Endothelial cell of umbilical vein (primary cell): ENCODE results near the gene WLS. TPM values are rescaled to one million over a fixed set of nuclear protein-coding genes. Genes with fewer than 3 reads are reported as not detected.

Source experiments
- BruUV-seq: library from RNA; stranded (reverse); fragments of 400-500 nt; replicated peaks from 2 replicates; lab custom pipeline; 2021; lab: Mats Ljungman, UMichigan
- CTCF ChIA-PET: fragments of 300-600, 350-600 bp; sonication (Branson Sonifier 250); formaldehyde crosslinking; loops from one replicate; lab custom pipeline; 2021; ENCODE audit warnings: antibody characterized with exemption, inconsistent platforms; lab: Charles Lee
- POLR2A ChIA-PET: fragments of 300-600, 350-600 bp; sonication (Branson Sonifier 250); formaldehyde crosslinking; loops from one replicate; lab custom pipeline; 2021; ENCODE audit warnings: antibody characterized with exemption, inconsistent platforms; lab: Charles Lee
- DNase-seq: peaks from one replicate; pipeline ENCODE4 v3.0.0-alpha.2; 2011; ENCODE audit warnings: low read depth, low spot score
- FAIRE-seq: peaks from 2 replicates; lab custom pipeline; 2011; peaks lifted over from hg19 to GRCh38; lab: Jason Lieb, UNC
- H2AFZ ChIP-seq: 2 replicates; pipeline ENCODE4 v1.6.0; 2012; ENCODE audit warnings: low read depth, low read length, control low read depth, inconsistent platforms
- H3K27ac ChIP-seq: 2 replicates; pipeline ENCODE4 v1.5.1; 2011; ENCODE audit warnings: low read depth, mild to moderate bottlenecking, control low read depth, low read length, moderate library complexity; ENCODE audit not compliant: insufficient read depth
- H3K27me3 ChIP-seq, 2 experiments: 2 replicates each; pipeline versions ENCODE4 v1.6.0 to v1.6.1; 2011; ENCODE audit warnings: low read length in 2 of 2, mixed read lengths in 1 of 2; ENCODE audit not compliant: control insufficient read depth in 2 of 2, insufficient read depth in 2 of 2
- H3K36me3 ChIP-seq, 2 experiments: 2 replicates in 1 of 2; 3 replicates in 1 of 2; pipeline ENCODE4 v1.5.1; 2011; ENCODE audit warnings: low read length in 2 of 2, mild to moderate bottlenecking in 1 of 2, moderate library complexity in 1 of 2; ENCODE audit not compliant: control insufficient read depth in 2 of 2, insufficient read depth in 2 of 2; ENCODE audit errors: extremely low read depth in 1 of 2
- H3K4me1 ChIP-seq: 3 replicates; pipeline ENCODE4 v1.5.1; 2011; ENCODE audit warnings: mild to moderate bottlenecking, low read length; ENCODE audit not compliant: control insufficient read depth, insufficient read depth; ENCODE audit errors: extremely low read depth
- H3K4me2 ChIP-seq: 2 replicates; pipeline ENCODE4 v1.6.1; 2011; ENCODE audit warnings: low read length, control low read depth, mixed read lengths; ENCODE audit not compliant: insufficient read depth
- H3K4me3 ChIP-seq, 3 experiments: fragments of 200-600 bp in 1 of 3; sonication (generic), shearing (Covaris generic) in 1 of 3; replicated peaks in 1 of 3; 2 replicates each; pipeline ENCODE4 v1.5.1; 2011 to 2016; ENCODE audit warnings: control low read depth in 3 of 3, low read length in 3 of 3, mild to moderate bottlenecking in 2 of 3, inconsistent platforms in 1 of 3, low read depth in 1 of 3, moderate library complexity in 1 of 3; ENCODE audit not compliant: insufficient read depth in 1 of 3
- H3K79me2 ChIP-seq: 2 replicates; pipeline ENCODE4 v1.6.0; 2012; ENCODE audit warnings: low read length, inconsistent platforms; ENCODE audit not compliant: control insufficient read depth, insufficient read depth
- H3K9ac ChIP-seq: replicated peaks from 2 replicates; pipeline ENCODE3; 2011; ENCODE audit warnings: low read length, control low read depth; ENCODE audit not compliant: insufficient read depth; ENCODE audit errors: extremely low read depth
- H3K9me1 ChIP-seq: replicated peaks from 3 replicates; pipeline ENCODE4 v1.6.0; 2011; ENCODE audit warnings: mild to moderate bottlenecking, low read length; ENCODE audit not compliant: control insufficient read depth, insufficient read depth; ENCODE audit errors: extremely low read depth
- H3K9me3 ChIP-seq: replicated peaks from 2 replicates; pipeline ENCODE4 v1.5.1; 2012; ENCODE audit warnings: low read length, inconsistent platforms; ENCODE audit not compliant: control insufficient read depth, insufficient read depth
- H4K20me1 ChIP-seq: replicated peaks from 2 replicates; pipeline ENCODE3; 2011; ENCODE audit warnings: mild to moderate bottlenecking, low read length; ENCODE audit not compliant: control insufficient read depth, insufficient read depth; ENCODE audit errors: extremely low read depth
- CTCF ChIP-seq, 2 donors: IDR thresholded peaks; 1 replicate in 1 of 2; 2 replicates in 1 of 2; pipeline ENCODE4 v1.5.1; 2011; ENCODE audit warnings: low read length in 2 of 2, mild to moderate bottlenecking in 2 of 2, moderate library complexity in 2 of 2, control low read depth in 1 of 2, inconsistent platforms in 1 of 2, low read depth in 1 of 2; ENCODE audit not compliant: insufficient read depth in 1 of 2; ENCODE audit errors: extremely low read depth in 1 of 2
- EZH2 ChIP-seq: IDR thresholded peaks from 2 replicates; pipeline ENCODE4 v1.6.1; 2012; ENCODE audit warnings: borderline replicate concordance, low read depth, mild to moderate bottlenecking, moderate library complexity, low read length, inconsistent platforms; ENCODE audit not compliant: severe bottlenecking
- FOS ChIP-seq: IDR thresholded peaks from 2 replicates; pipeline ENCODE4 v1.6.1; 2011; ENCODE audit warnings: mild to moderate bottlenecking, low read length, moderate library complexity, borderline replicate concordance; ENCODE audit not compliant: insufficient read depth
- MAX ChIP-seq: IDR thresholded peaks from 2 replicates; pipeline ENCODE4 v1.6.1; 2011; ENCODE audit not compliant: insufficient read depth, insufficient read length
- POLR2A ChIP-seq: IDR thresholded peaks from 2 replicates; pipeline ENCODE4 v1.6.1; 2012; ENCODE audit warnings: low read depth, mild to moderate bottlenecking, control low read depth, low read length
- POLR2AphosphoS5 ChIP-seq: IDR thresholded peaks from 2 replicates; pipeline ENCODE4 v1.6.1; 2012; ENCODE audit warnings: low read depth, mild to moderate bottlenecking, control low read depth, low read length, moderate library complexity; ENCODE audit not compliant: insufficient read depth
- dilution Hi-C: fragments of 300-500 bp; cut with MboI; formaldehyde crosslinking; loops from one replicate; pipeline ENCODE4 v1.15.0; 2019; ENCODE audit warnings: low sequenced_read_pairs; ENCODE audit not compliant: extremely low pct_ligation_motif_present
- intact Hi-C: fragments of 100-400 bp; cut with micrococcal nuclease; formaldehyde crosslinking; loops from one replicate; pipeline ENCODE4 v1.10.0; 2022
- polyA plus RNA-seq, 4 experiments: library from polyadenylated mRNA; depleted of rRNA in 3 of 4; stranded (reverse) in 3 of 4; unstranded in 1 of 4; fragments of >200 nt; gene quantifications; 2 replicates each; pipeline versions ENCODE4 v1.2.1 to v1.2.3, GENCODE V29; 2011 to 2012; ENCODE audit warnings: missing spikeins in 1 of 4
- total RNA-seq: library from RNA; stranded (reverse); gene quantifications from 2 replicates; pipeline ENCODE4 v1.2.3, GENCODE V29; 2021

Gene WLS
- total and polyA plus RNA-seq, 2 donors (not counting 3 experiments of a cell fraction or from before 2014, with no cell fraction given) = 121 to 199 TPM

GRCh38 chr1:68223687-68224086 is 8.6 kb downstream of the WLS start:
- TF ChIP-seq POLR2AphosphoS5 = no peak
- TF ChIP-seq EZH2 = no peak
- TF ChIP-seq CTCF (IDR thresholded peaks at IDR 0.05; ENCODE audit: extremely low read depth in 1 of 2, insufficient read depth in 1 of 2, low read depth in 1 of 2, low read length in 2 of 2) = no peak
- no peak for TF ChIP-seq MAX
- BruUV-seq = no TSS peak
- Histone ChIP-seq H3K9me1 (no peaks in the 10 kb centered on the region), H4K20me1 (peaks cover 3% of the 10 kb centered on the region), H3K4me2 (no peak overlapping the region), H3K27me3 (no peaks in the 10 kb centered on the region), H3K27ac (no peak overlapping the region), H2AFZ (no peak overlapping the region), H3K9me3 (no peaks in the 10 kb centered on the region), H3K36me3 (peaks cover 1 to 7% of the 10 kb centered on the region in 2 experiments), H3K9ac (no peak overlapping the region), H3K79me2 (peaks cover 84% of the 10 kb centered on the region), H3K4me3 (no peak overlapping the region), H3K4me1 (peaks cover 11% of the 10 kb centered on the region)
- FAIRE-seq (no peak), DNase-seq (no peak)
- dilution Hi-C loops = no loop called here
- ChIA-PET POLR2A (no interaction called here), CTCF (interaction anchor here (1.1 to 1.5 kb wide), 2 partner anchors 33 to 103 kb away, joined by 4 read pairs; no protein-coding TSS in a partner anchor)
- intact Hi-C loops = no loop called here

- peak; percentile 81 for FAIRE-seq
- H3K9ac ChIP-seq = no peak overlapping the region
- dilution Hi-C loops (no loop called here), intact Hi-C loops (loop anchor here (1.0 kb wide), 1 partner anchor 7 kb away; no protein-coding TSS in a partner anchor)
- no TSS peak for BruUV-seq
- ChIA-PET CTCF (interaction anchor here (1.0 to 2.0 kb wide), 4 partner anchors 9 to 105 kb away, joined by 3 to 5 read pairs (median 4); no protein-coding TSS in a partner anchor), POLR2A (interaction anchor here (0.7 to 1.3 kb wide), 3 partner anchors 10 to 390 kb away, joined by 3 to 5 read pairs (median 4); partner anchors contain the start of gene WLS)
- no peaks in the 10 kb centered on the region for H3K27me3 ChIP-seq
- no peak overlapping the region for H2AFZ ChIP-seq
- peaks cover 14% of the 10 kb centered on the region for H3K4me1 ChIP-seq
- peaks cover 3% of the 10 kb centered on the region for H4K20me1 ChIP-seq
- TF ChIP-seq FOS = peak; percentile 28
- TF ChIP-seq POLR2A = no peak
- H3K9me1 ChIP-seq = no peaks in the 10 kb centered on the region
- no peak overlapping the region for H3K27ac ChIP-seq
- peaks cover 1 to 7% of the 10 kb centered on the region in 2 experiments for H3K36me3 ChIP-seq
- H3K4me2 ChIP-seq = peak overlapping the region; percentile 50
- H3K4me3 ChIP-seq = no peak overlapping the region
- H3K9me3 ChIP-seq = no peaks in the 10 kb centered on the region
- peak; percentile 35 for DNase-seq
- H3K79me2 ChIP-seq = peaks cover 88% of the 10 kb centered on the region
These were observed 10.3 kb downstream of the WLS start for GRCh38 chr1:68221980-68222373.
